Thymus (tissue), 14 donors: ENCODE results near the gene ENPP4. TPM values are rescaled to one million over a fixed set of nuclear protein-coding genes. Genes with fewer than 3 reads are reported as not detected.
"Not testable (repeated sequence)": the region's sequence is repeated elsewhere in the genome, so short reads cannot be mapped to it uniquely, and the experiment has no call there.

Experiments
- DNase-seq, 9 donors: peaks; one replicate each; pipeline ENCODE4 v3.0.0-alpha.2; 2013; ENCODE audit warnings: low spot score in 9 of 9, low read depth in 6 of 9, missing footprints in 1 of 9
- H3K27ac ChIP-seq, 2 donors: one replicate each; pipeline ENCODE4 v1.5.1; 2013; ENCODE audit warnings: control low read depth in 1 of 2, low read depth in 1 of 2, low read length in 1 of 2, mild to moderate bottlenecking in 1 of 2, moderate library complexity in 1 of 2
- H3K27me3 ChIP-seq, 2 donors: one replicate each; pipeline ENCODE4 v1.5.1; 2013; ENCODE audit warnings: low read length in 1 of 2; ENCODE audit not compliant: control insufficient read depth in 2 of 2, insufficient read depth in 1 of 2
- H3K36me3 ChIP-seq, 2 donors: one replicate each; pipeline ENCODE4 v1.5.1; 2013; ENCODE audit warnings: low read length in 1 of 2, mild to moderate bottlenecking in 1 of 2, moderate library complexity in 1 of 2; ENCODE audit not compliant: control insufficient read depth in 2 of 2, insufficient read depth in 2 of 2
- H3K4me1 ChIP-seq, 2 donors: one replicate each; pipeline ENCODE4 v1.5.1; 2013; ENCODE audit warnings: low read length in 2 of 2; ENCODE audit not compliant: control insufficient read depth in 2 of 2, insufficient read depth in 2 of 2
- H3K4me3 ChIP-seq, 2 donors: one replicate each; pipeline ENCODE4 v1.5.1; 2013; ENCODE audit warnings: low read length in 2 of 2, control low read depth in 1 of 2, mild to moderate bottlenecking in 1 of 2
- H3K9me3 ChIP-seq, 2 donors: one replicate each; pipeline ENCODE4 v1.5.1; 2013; ENCODE audit warnings: low read length in 1 of 2, mild to moderate bottlenecking in 1 of 2; ENCODE audit not compliant: control insufficient read depth in 2 of 2, insufficient read depth in 1 of 2
- WGBS: extraction: QIAGEN DNeasy Blood & Tissue Kit; methylation state at CpG from one replicate; pipeline ENCODE4 v1.1.7; 2013; 5-methylcytosine and 5-hydroxymethylcytosine counted together
- long read RNA-seq, 10 donors: transcript quantifications; one replicate each; lab custom pipeline, GENCODE V29; 2026
- polyA plus RNA-seq: library from polyadenylated mRNA; stranded (reverse); fragments of 200-250 nt; gene quantifications from one replicate; pipeline ENCODE4 v1.2.3, GENCODE V29; 2013
- total RNA-seq: library from RNA; stranded (reverse); fragments of 120-200 nt; gene quantifications from one replicate; pipeline ENCODE4 v1.2.4, GENCODE V29; 2013
- donor health status: healthy.

The ENPP4 gene
- total RNA-seq = 13.6 TPM
- polyA plus RNA-seq = 18.1 TPM
- long read RNA-seq, donor 1 = 0 reads
- long read RNA-seq, donor 2 = 0 reads
- long read RNA-seq, donor 3, full-length matches to known transcripts = 6 of 6 reads
- long read RNA-seq, donor 3, partial matches to known transcripts = 0 of 6 reads
- long read RNA-seq, donor 3, other reads (novel, unspliced or antisense) = 0 of 6 reads
- long read RNA-seq, donor 4 = 0 reads
- long read RNA-seq, donor 5, full-length matches to known transcripts = 5 of 5 reads
- long read RNA-seq, donor 5, partial matches to known transcripts = 0 of 5 reads
- long read RNA-seq, donor 5, other reads (novel, unspliced or antisense) = 0 of 5 reads
- long read RNA-seq, donor 6, full-length matches to known transcripts = 3 of 3 reads
- long read RNA-seq, donor 6, partial matches to known transcripts = 0 of 3 reads
- long read RNA-seq, donor 6, other reads (novel, unspliced or antisense) = 0 of 3 reads
- long read RNA-seq, donor 7, full-length matches to known transcripts = 5 of 13 reads
- long read RNA-seq, donor 7, partial matches to known transcripts = 8 of 13 reads
- long read RNA-seq, donor 7, other reads (novel, unspliced or antisense) = 0 of 13 reads
- long read RNA-seq, donor 8, full-length matches to known transcripts = 1 of 1 reads
- long read RNA-seq, donor 8, partial matches to known transcripts = 0 of 1 reads
- long read RNA-seq, donor 8, other reads (novel, unspliced or antisense) = 0 of 1 reads
- long read RNA-seq, donor 9, full-length matches to known transcripts = 1 of 1 reads
- long read RNA-seq, donor 9, partial matches to known transcripts = 0 of 1 reads
- long read RNA-seq, donor 9, other reads (novel, unspliced or antisense) = 0 of 1 reads
- long read RNA-seq, donor 10, full-length matches to known transcripts = 2 of 2 reads
- long read RNA-seq, donor 10, partial matches to known transcripts = 0 of 2 reads
- long read RNA-seq, donor 10, other reads (novel, unspliced or antisense) = 0 of 2 reads

- Histone ChIP-seq H3K36me3 (no peaks in the 10 kb centered on the region), H3K27ac (peak within 1 kb of the TSS; percentile 81 to 86), H3K4me3 (peak within 1 kb of the TSS; percentile 81 to 99), H3K27me3 (no peaks in the 10 kb centered on the region), H3K4me1 (peaks cover 3 to 6% of the 10 kb centered on the region in 2 donors), H3K9me3 (peaks cover 0 to 5% of the 10 kb centered on the region in 2 donors)
- WGBS = under 1% methylated on average over 61 of the region's 61 CpGs
- peak; percentile 95 to 99 (median 98) for DNase-seq
Observed at GRCh38 chr6:46129629-46130511, at the start of gene ENPP4. Gene ENPP4, plus strand, starts transcription at chr6:46129989. Its CDS starts 9,595 bp downstream, at chr6:46139584.

GRCh38 chr6:46080111-46080510 is 49.7 kb upstream of the ENPP4 start:
- Histone ChIP-seq H3K4me1 (no peaks in the 10 kb centered on the region), H3K9me3 (no peaks in the 10 kb centered on the region), H3K27ac (no peak overlapping the region), H3K36me3 (no peaks in the 10 kb centered on the region), H3K27me3 (no peaks in the 10 kb centered on the region), H3K4me3 (no peak overlapping the region)
- 94% methylated on average over 4 of the region's 4 CpGs for WGBS
- no peak for DNase-seq

GRCh38 chr6:46085688-46086087 is 44.1 kb upstream of the ENPP4 start:
- not testable (repeated sequence) for DNase-seq, H3K9me3 ChIP-seq, H3K4me1 ChIP-seq, H3K27me3 ChIP-seq, H3K4me3 ChIP-seq, H3K36me3 ChIP-seq, H3K27ac ChIP-seq
- 94% methylated on average over 10 of the region's 10 CpGs for WGBS

GRCh38 chr6:46090115-46091079 is 39.4 kb upstream of the ENPP4 start:
- peaks cover 2 to 6% of the 10 kb centered on the region in 2 donors for H3K9me3 ChIP-seq
- 39% methylated on average over 10 of the region's 10 CpGs for WGBS
- H3K27ac ChIP-seq = no peak overlapping the region
- H3K36me3 ChIP-seq = no peaks in the 10 kb centered on the region
- no peak overlapping the region for H3K4me3 ChIP-seq
- no peaks in the 10 kb centered on the region for H3K4me1 ChIP-seq
- peak; percentile 11 to 74 (median 53) for DNase-seq
- no peaks in the 10 kb centered on the region for H3K27me3 ChIP-seq

- Histone ChIP-seq H3K27me3 (no peaks in the 10 kb centered on the region), H3K4me3 (no peak overlapping the region), H3K36me3 (no peaks in the 10 kb centered on the region), H3K27ac (no peak overlapping the region), H3K4me1 (no peaks in the 10 kb centered on the region), H3K9me3 (peaks cover 2 to 6% of the 10 kb centered on the region in 2 donors)
- 98% methylated on average over 1 of the region's 1 CpG for WGBS
- DNase-seq = no peak
Observed at GRCh38 chr6:46091080-46091478, 38.7 kb upstream of the ENPP4 start.

- H3K27me3 ChIP-seq = no peaks in the 10 kb centered on the region
- H3K27ac ChIP-seq = no peak overlapping the region
- DNase-seq = no peak
- WGBS = 99% methylated on average over 2 of the region's 2 CpGs
- H3K36me3 ChIP-seq = no peaks in the 10 kb centered on the region
- no peaks in the 10 kb centered on the region for H3K4me1 ChIP-seq
- no peak overlapping the region for H3K4me3 ChIP-seq
- peaks cover 2 to 6% of the 10 kb centered on the region in 2 donors for H3K9me3 ChIP-seq
Observed at GRCh38 chr6:46095251-46095650, 34.5 kb upstream of the ENPP4 start.

- H3K36me3 ChIP-seq = no peaks in the 10 kb centered on the region
- H3K9me3 ChIP-seq = peaks cover 2 to 6% of the 10 kb centered on the region in 2 donors
- H3K4me3 ChIP-seq = no peak overlapping the region
- no peak overlapping the region for H3K27ac ChIP-seq
- H3K27me3 ChIP-seq = no peaks in the 10 kb centered on the region
- no peak for DNase-seq
- no peaks in the 10 kb centered on the region for H3K4me1 ChIP-seq
Observed at GRCh38 chr6:46097366-46097765, 32.4 kb upstream of the ENPP4 start.

- no peak for DNase-seq
- 93% methylated on average over 4 of the region's 4 CpGs for WGBS
- no peak overlapping the region for H3K4me3 ChIP-seq
- no peaks in the 10 kb centered on the region for H3K4me1 ChIP-seq
- H3K9me3 ChIP-seq = peaks cover 2 to 6% of the 10 kb centered on the region in 2 donors
- H3K36me3 ChIP-seq = no peaks in the 10 kb centered on the region
- no peaks in the 10 kb centered on the region for H3K27me3 ChIP-seq
- H3K27ac ChIP-seq = no peak overlapping the region
Observed at GRCh38 chr6:46098678-46099077, 31.1 kb upstream of the ENPP4 start.
